Osteocyte (in vitro differentiated cells): ENCODE measurements around the gene MOGAT3. TPM values are rescaled to one million over a fixed set of nuclear protein-coding genes. Genes with fewer than 3 reads are reported as not detected.

ENCODE experiments used
- DNase-seq: peaks from one replicate; pipeline ENCODE4 v3.0.0; 2021; ENCODE audit warnings: mixed read lengths; ENCODE audit not compliant: unreplicated experiment; ENCODE audit errors: extremely low spot score
- H3K27ac Mint-ChIP-seq: one replicate; pipeline ENCODE4 v1.8.0; 2021; ENCODE audit warnings: mild to moderate bottlenecking, mixed read lengths; ENCODE audit not compliant: unreplicated experiment
- H3K27me3 Mint-ChIP-seq: one replicate; pipeline ENCODE4 v1.8.0; 2021; ENCODE audit warnings: mixed read lengths; ENCODE audit not compliant: unreplicated experiment
- H3K36me3 Mint-ChIP-seq: one replicate; pipeline ENCODE4 v1.8.0; 2021; ENCODE audit warnings: mixed read lengths; ENCODE audit not compliant: unreplicated experiment
- H3K4me1 Mint-ChIP-seq: one replicate; pipeline ENCODE4 v1.8.0; 2021; ENCODE audit warnings: mixed read lengths; ENCODE audit not compliant: unreplicated experiment
- H3K4me3 Mint-ChIP-seq: one replicate; pipeline ENCODE4 v1.8.0; 2021; ENCODE audit warnings: mild to moderate bottlenecking, moderate library complexity, mixed read lengths; ENCODE audit not compliant: unreplicated experiment
- H3K9me3 Mint-ChIP-seq: one replicate; pipeline ENCODE4 v1.8.0; 2021; ENCODE audit warnings: mixed read lengths; ENCODE audit not compliant: unreplicated experiment
- CTCF ChIP-seq: fragments of 200-600 bp; sonication (generic); IDR thresholded peaks from 2 replicates; pipeline ENCODE4 v1.5.0; 2021; ENCODE audit warnings: antibody characterized with exemption, mild to moderate bottlenecking, moderate library complexity
- total RNA-seq: library from RNA; stranded (reverse); gene quantifications from 2 replicates; pipeline ENCODE4 v1.2.1, GENCODE V29; 2021

Gene MOGAT3
- total RNA-seq, 1 donor from 2014 or later = not detected

GRCh38 chr7:101163279-101164070 is 37.4 kb downstream of the MOGAT3 start:
- Mint-ChIP-seq H3K4me1 (peaks cover 34% of the 10 kb centered on the region), H3K27me3 (peaks cover 38% of the 10 kb centered on the region), H3K9me3 (no peaks in the 10 kb centered on the region), H3K27ac (no peak overlapping the region), H3K36me3 (peaks cover 7% of the 10 kb centered on the region), H3K4me3 (peak overlapping the region; percentile 69)
- TF ChIP-seq CTCF = no peak
- no peak for DNase-seq

- H3K9me3 Mint-ChIP-seq = no peaks in the 10 kb centered on the region
- peaks cover 30% of the 10 kb centered on the region for H3K27me3 Mint-ChIP-seq
- H3K4me3 Mint-ChIP-seq = peak overlapping the region; percentile 68
- no peak for TF ChIP-seq CTCF
- peaks cover 11% of the 10 kb centered on the region for H3K36me3 Mint-ChIP-seq
- peak; percentile 88 for DNase-seq
- no peak overlapping the region for H3K27ac Mint-ChIP-seq
- H3K4me1 Mint-ChIP-seq = peaks cover 31% of the 10 kb centered on the region
Observed at GRCh38 chr7:101162551-101163278, 38.1 kb downstream of the MOGAT3 start.

- Mint-ChIP-seq H3K36me3 (peaks cover 13% of the 10 kb centered on the region), H3K27ac (no peak overlapping the region), H3K9me3 (no peaks in the 10 kb centered on the region), H3K27me3 (peaks cover 22% of the 10 kb centered on the region), H3K4me3 (peak overlapping the region; percentile 68), H3K4me1 (peaks cover 28% of the 10 kb centered on the region)
- no peak for TF ChIP-seq CTCF
- no peak for DNase-seq
Observed at GRCh38 chr7:101161692-101162471, 39.0 kb downstream of the MOGAT3 start.

GRCh38 chr7:101160910-101161309 is 39.9 kb downstream of the MOGAT3 start:
- DNase-seq = no peak
- no peak overlapping the region for H3K4me3 Mint-ChIP-seq
- H3K27ac Mint-ChIP-seq = no peak overlapping the region
- H3K27me3 Mint-ChIP-seq = peaks cover 15% of the 10 kb centered on the region
- peaks cover 25% of the 10 kb centered on the region for H3K4me1 Mint-ChIP-seq
- H3K9me3 Mint-ChIP-seq = no peaks in the 10 kb centered on the region
- no peak for TF ChIP-seq CTCF
- peaks cover 18% of the 10 kb centered on the region for H3K36me3 Mint-ChIP-seq
